A673 (cell line): ENCODE measurements around the gene LMO1. TPM values are rescaled to one million over a fixed set of nuclear protein-coding genes. Genes with fewer than 3 reads are reported as not detected.

Experiments
- BruUV-seq: library from RNA; stranded (reverse); fragments of 400-500 nt; replicated peaks from 2 replicates; lab custom pipeline; 2021; lab: Mats Ljungman, UMichigan
- CTCF ChIA-PET: fragments of 300-600 bp; sonication (Branson Sonifier 250); formaldehyde crosslinking; loops from one replicate; lab custom pipeline; 2022; ENCODE audit warnings: antibody characterized with exemption; lab: Charles Lee
- POLR2A ChIA-PET: fragments of 300-600 bp; sonication (Branson Sonifier 250); formaldehyde crosslinking; loops from one replicate; lab custom pipeline; 2022; ENCODE audit warnings: antibody characterized with exemption; ENCODE audit not compliant: low non-redundant PET; lab: Charles Lee
- DNase-seq: peaks from one replicate; pipeline ENCODE4 v3.0.0-alpha.2; 2015; ENCODE audit warnings: low spot score
- H3K27ac ChIP-seq: fragments of 200-600 bp; sonication (generic); 2 replicates; pipeline ENCODE4 v1.5.1; 2016; ENCODE audit warnings: mixed run types, low read depth, mild to moderate bottlenecking, mixed read lengths, antibody characterized with exemption, low read length; ENCODE audit not compliant: poor library complexity, severe bottlenecking
- H3K27me3 ChIP-seq: fragments of 200-600 bp; sonication (generic); replicated peaks from 2 replicates; pipeline ENCODE4 v1.6.1; 2017; ENCODE audit warnings: mixed run types, low read depth, mild to moderate bottlenecking, mixed read lengths, antibody characterized with exemption, low read length; ENCODE audit not compliant: insufficient read depth, poor library complexity
- H3K36me3 ChIP-seq: fragments of 200-600 bp; sonication (generic); 2 replicates; pipeline ENCODE4 v1.6.1; 2016; ENCODE audit warnings: mixed run types, mild to moderate bottlenecking, mixed read lengths, antibody characterized with exemption, low read length; ENCODE audit not compliant: insufficient read depth, poor library complexity, severe bottlenecking
- H3K4me1 ChIP-seq: fragments of 200-600 bp; sonication (generic); 2 replicates; pipeline ENCODE4 v1.6.1; 2017; ENCODE audit warnings: mixed run types, mild to moderate bottlenecking, mixed read lengths, antibody characterized with exemption, low read length; ENCODE audit not compliant: insufficient read depth, poor library complexity, severe bottlenecking
- H3K4me3 ChIP-seq: fragments of 200-600 bp; sonication (generic); 2 replicates; pipeline ENCODE4 v1.5.1; 2016; ENCODE audit warnings: low read depth, mixed run types, mild to moderate bottlenecking, mixed read lengths, low read length; ENCODE audit not compliant: poor library complexity, severe bottlenecking
- H3K9me3 ChIP-seq: fragments of 200-600 bp; sonication (generic); 2 replicates; pipeline ENCODE4 v1.6.1; 2016; ENCODE audit warnings: mixed run types, low read depth, mild to moderate bottlenecking, mixed read lengths, antibody characterized with exemption, low read length; ENCODE audit not compliant: poor library complexity, severe bottlenecking
- CTCF ChIP-seq: fragments of 300-800, 200-600 bp; sonication (generic); conservative IDR thresholded peaks from 2 replicates; pipeline ENCODE4 v1.5.1; 2017; ENCODE audit warnings: low read depth, mild to moderate bottlenecking, antibody characterized with exemption, low read length, moderate library complexity, mixed read lengths
- EZH2 ChIP-seq: fragments of 200-600 bp; sonication (generic); IDR thresholded peaks from 2 replicates; pipeline ENCODE4 v1.6.1; 2017; ENCODE audit warnings: borderline replicate concordance, low read depth, mild to moderate bottlenecking, mixed read lengths, antibody characterized with exemption, low read length; ENCODE audit not compliant: poor library complexity, severe bottlenecking
- intact Hi-C: fragments of 100-400 bp; cut with micrococcal nuclease; formaldehyde crosslinking; loops from one replicate; pipeline ENCODE4 v1.10.0; 2022; ENCODE audit not compliant: unreplicated experiment
- total RNA-seq: library from RNA; stranded (reverse); gene quantifications from 2 replicates; pipeline ENCODE4 v1.2.3, GENCODE V29; 2021

The LMO1 gene
- total RNA-seq, 1 experiment from 2014 or later: not detected

GRCh38 chr11:8257003-8257664 lies 6.5 kb downstream of the LMO1 start:
- no peak overlapping the region for H3K27ac ChIP-seq
- H3K4me1 ChIP-seq: no peaks in the 10 kb centered on the region
- intact Hi-C loops: no loop called here
- H3K9me3 ChIP-seq: no peaks in the 10 kb centered on the region
- no peak for TF ChIP-seq EZH2
- TF ChIP-seq CTCF: no peak
- ChIA-PET POLR2A (no interaction called here), CTCF (no interaction called here)
- no peak overlapping the region for H3K4me3 ChIP-seq
- peaks cover 46% of the 10 kb centered on the region for H3K27me3 ChIP-seq
- no peak for DNase-seq
- BruUV-seq: no TSS peak
- H3K36me3 ChIP-seq: no peaks in the 10 kb centered on the region

GRCh38 chr11:8256271-8257002 lies 7.2 kb downstream of the LMO1 start:
- POLR2A ChIA-PET: no interaction called here
- intact Hi-C loops: no loop called here

GRCh38 chr11:8253566-8253965 lies 10.1 kb downstream of the LMO1 start:
- Histone ChIP-seq H3K9me3 (no peaks in the 10 kb centered on the region), H3K4me3 (no peak overlapping the region), H3K4me1 (no peaks in the 10 kb centered on the region), H3K27me3 (peaks cover 39% of the 10 kb centered on the region), H3K36me3 (no peaks in the 10 kb centered on the region), H3K27ac (no peak overlapping the region)
- DNase-seq: no peak
- ChIA-PET POLR2A (no interaction called here), CTCF (no interaction called here)
- no peak for TF ChIP-seq CTCF
- no peak for TF ChIP-seq EZH2
- BruUV-seq: no TSS peak
- intact Hi-C loops: no loop called here

More at GRCh38 chr11:8256271-8257002, 7.2 kb downstream of the LMO1 start:
- Histone ChIP-seq H3K4me1 (no peaks in the 10 kb centered on the region), H3K36me3 (no peaks in the 10 kb centered on the region), H3K27ac (no peak overlapping the region), H3K27me3 (peaks cover 39% of the 10 kb centered on the region), H3K9me3 (no peaks in the 10 kb centered on the region), H3K4me3 (no peak overlapping the region)
- BruUV-seq: no TSS peak
- CTCF ChIA-PET: no interaction called here
- DNase-seq: no peak
- no peak for TF ChIP-seq EZH2
- TF ChIP-seq CTCF: no peak
